ENCODE results near the gene COL6A5. TPM values are rescaled to one million over a fixed set of nuclear protein-coding genes. Genes with fewer than 3 reads are reported as not detected.

COL6A5 gene
- total RNA-seq, 1 donor from 2014 or later: not detected

DNA sequence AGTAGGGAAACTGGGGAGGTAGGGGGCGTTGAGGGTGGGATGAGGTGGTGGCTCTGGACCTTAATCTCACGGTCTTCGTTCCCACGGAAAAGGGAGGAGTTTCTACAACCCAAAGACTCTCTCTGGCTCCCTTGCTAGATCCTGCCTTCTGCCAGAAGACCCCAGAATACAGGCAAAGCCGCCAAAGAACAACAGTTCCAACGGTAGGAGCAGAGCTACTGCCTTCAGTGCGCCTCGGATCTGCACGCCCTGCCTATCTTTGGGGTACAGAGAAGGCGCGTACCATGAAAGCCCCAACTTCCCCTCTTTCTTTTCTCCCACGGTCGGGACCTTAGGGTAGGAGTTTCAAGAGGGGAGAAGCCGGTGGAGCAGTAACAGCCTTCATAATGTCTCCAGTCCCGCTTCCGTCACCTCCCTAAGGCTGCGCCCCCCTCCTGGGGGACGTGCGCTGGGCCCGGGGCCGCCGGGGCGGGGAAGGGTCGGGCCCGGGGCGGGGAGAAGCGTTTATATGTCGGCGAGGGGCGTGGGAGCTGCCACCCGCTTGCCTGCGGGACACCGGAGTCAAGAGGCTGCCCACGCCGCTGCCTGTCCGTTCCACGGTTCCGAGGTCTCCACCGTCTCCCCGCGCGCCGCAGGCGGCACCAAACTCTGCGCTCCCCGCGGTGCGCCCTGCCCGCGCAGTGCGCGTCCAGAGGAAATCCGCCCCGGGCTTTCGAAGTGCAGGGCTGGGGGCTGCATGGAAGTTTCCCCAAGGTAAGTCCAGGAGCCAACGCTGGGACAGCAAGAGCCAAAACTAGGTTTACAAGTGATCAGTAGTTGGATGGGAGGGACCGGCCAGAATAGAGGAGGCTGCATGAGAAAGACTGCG, 171.4 kb downstream of the COL6A5 start, which contains the start of gene COL6A6:
TSS of gene COL6A6 (plus strand) at position 533 of the 868 bp plus-strand sequence. CDS start 43,188 bp downstream, outside the sequence.
- no peak for DNase-seq (ENCODE audit: low read depth)
- Histone ChIP-seq H3K4me3 (ENCODE audit: low read depth, low read length) (no peak within 1 kb of the TSS), H3K36me3 (ENCODE audit: control insufficient read depth, insufficient read depth, low read length) (no peaks in the 10 kb centered on the region), H3K27me3 (ENCODE audit: control insufficient read depth, insufficient read depth, low read length) (peaks cover 27% of the 10 kb centered on the region)
- TF ChIP-seq CTCF (IDR thresholded peaks at IDR 0.05; ENCODE audit: insufficient read depth, low read length, poor library complexity, severe bottlenecking): no peak

DNA sequence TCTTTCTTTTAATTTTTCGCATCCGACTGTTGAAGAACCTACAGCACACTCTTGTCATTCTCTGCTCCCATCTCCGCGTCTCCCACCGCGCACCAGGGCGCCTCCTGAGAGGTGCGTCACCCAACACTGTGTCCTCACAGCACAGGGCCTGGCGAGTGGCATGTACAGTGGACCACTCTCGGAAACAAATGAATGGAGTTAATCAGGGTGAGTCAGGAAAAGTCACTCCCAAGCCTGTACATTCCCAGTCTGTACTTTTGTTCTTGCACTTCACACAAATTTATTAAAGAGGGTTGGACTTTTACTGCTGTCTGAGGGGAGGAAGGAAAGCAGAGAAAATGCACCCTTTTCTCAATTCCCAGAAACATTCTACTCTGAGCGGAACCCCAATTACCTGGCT, 172.1 kb downstream of the COL6A5 start:
- no peak for TF ChIP-seq CTCF (IDR thresholded peaks at IDR 0.05; ENCODE audit: insufficient read depth, low read length, poor library complexity, severe bottlenecking)
- DNase-seq (ENCODE audit: low read depth): no peak
- Histone ChIP-seq H3K4me3 (ENCODE audit: low read depth, low read length) (no peak overlapping the region), H3K27me3 (ENCODE audit: control insufficient read depth, insufficient read depth, low read length) (peaks cover 27% of the 10 kb centered on the region), H3K36me3 (ENCODE audit: control insufficient read depth, insufficient read depth, low read length) (no peaks in the 10 kb centered on the region)

DNA sequence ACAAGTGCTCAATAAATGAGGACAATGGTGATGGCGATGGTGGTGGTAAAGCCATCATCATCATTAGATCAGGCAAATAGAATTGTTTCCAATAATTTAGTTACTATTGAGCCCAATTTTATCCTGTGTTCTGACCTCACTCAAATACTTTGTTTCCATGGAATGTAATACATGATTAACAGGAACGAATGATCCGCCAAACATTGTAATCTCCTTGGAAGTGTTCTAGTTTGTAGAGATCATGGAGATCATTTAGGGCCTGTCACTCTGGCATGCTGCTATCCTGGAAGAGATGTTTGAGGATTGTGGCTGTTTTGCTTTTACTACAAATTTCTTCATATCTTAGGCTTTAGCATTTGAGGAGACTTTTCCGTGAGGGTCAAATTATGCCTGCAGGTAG, 174.3 kb downstream of the COL6A5 start:
- no peak overlapping the region for H3K4me3 ChIP-seq (ENCODE audit: low read depth, low read length)
- no peak for DNase-seq (ENCODE audit: low read depth)
- H3K36me3 ChIP-seq (ENCODE audit: control insufficient read depth, insufficient read depth, low read length): no peaks in the 10 kb centered on the region
- peaks cover 24% of the 10 kb centered on the region for H3K27me3 ChIP-seq (ENCODE audit: control insufficient read depth, insufficient read depth, low read length)
- TF ChIP-seq CTCF (IDR thresholded peaks at IDR 0.05; ENCODE audit: insufficient read depth, low read length, poor library complexity, severe bottlenecking): no peak

GRCh38 chr3:130522399-130522798, 176.9 kb downstream of the COL6A5 start:
- Histone ChIP-seq H3K4me3 (ENCODE audit: low read depth, low read length) (no peak overlapping the region), H3K36me3 (ENCODE audit: control insufficient read depth, insufficient read depth, low read length) (no peaks in the 10 kb centered on the region), H3K27me3 (ENCODE audit: control insufficient read depth, insufficient read depth, low read length) (peaks cover 7% of the 10 kb centered on the region)
- TF ChIP-seq CTCF (IDR thresholded peaks at IDR 0.05; ENCODE audit: insufficient read depth, low read length, poor library complexity, severe bottlenecking): no peak
- DNase-seq (ENCODE audit: low read depth): no peak

DNA sequence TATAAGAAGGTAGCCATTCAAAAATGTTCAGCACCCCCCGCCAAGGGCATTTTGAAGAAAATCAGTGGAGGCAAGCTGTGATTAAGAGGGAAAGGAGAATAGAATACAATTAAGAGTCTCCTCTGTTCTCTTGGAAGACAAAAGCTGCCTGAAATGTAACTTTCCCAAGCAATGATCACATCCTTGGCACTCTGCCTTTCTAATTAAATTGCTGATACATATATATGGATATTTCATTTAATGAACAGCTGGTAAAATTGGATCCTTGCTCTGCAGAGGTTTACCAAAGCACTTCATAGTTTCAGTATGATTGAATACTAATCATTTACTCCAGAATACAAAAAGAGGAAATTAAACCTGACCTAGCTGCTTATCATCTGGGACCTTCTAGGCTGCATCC, 182.0 kb downstream of the COL6A5 start:
- H3K27me3 ChIP-seq (ENCODE audit: control insufficient read depth, insufficient read depth, low read length): no peaks in the 10 kb centered on the region
- DNase-seq (ENCODE audit: low read depth): no peak
- TF ChIP-seq CTCF (IDR thresholded peaks at IDR 0.05; ENCODE audit: insufficient read depth, low read length, poor library complexity, severe bottlenecking): no peak
- H3K4me3 ChIP-seq (ENCODE audit: low read depth, low read length): no peak overlapping the region
- no peaks in the 10 kb centered on the region for H3K36me3 ChIP-seq (ENCODE audit: control insufficient read depth, insufficient read depth, low read length)

All from kidney epithelial cell (primary cell).